HG02798 (cell line): Measurements from ENCODE around the gene FGF2.
A peak's percentile ranks its signal among the peaks of the same experiment; 100 is the strongest.

Experiments
- ATAC-seq: cut with Tn5 transposase; IDR thresholded peaks from one replicate; pipeline ENCODE4 v1.9.1; 2021; ENCODE audit warnings: mild to moderate bottlenecking; ENCODE audit not compliant: unreplicated experiment, poor library complexity

Gene FGF2

GRCh38 chr4:122882857-122883735 lies 56.5 kb downstream of the FGF2 start:
- ATAC-seq = no peak

- ATAC-seq = no peak
Observed at GRCh38 chr4:122884499-122884898, 57.9 kb downstream of the FGF2 start.

- ATAC-seq = no peak
Observed at GRCh38 chr4:122889726-122890125, 63.1 kb downstream of the FGF2 start.

DNA sequence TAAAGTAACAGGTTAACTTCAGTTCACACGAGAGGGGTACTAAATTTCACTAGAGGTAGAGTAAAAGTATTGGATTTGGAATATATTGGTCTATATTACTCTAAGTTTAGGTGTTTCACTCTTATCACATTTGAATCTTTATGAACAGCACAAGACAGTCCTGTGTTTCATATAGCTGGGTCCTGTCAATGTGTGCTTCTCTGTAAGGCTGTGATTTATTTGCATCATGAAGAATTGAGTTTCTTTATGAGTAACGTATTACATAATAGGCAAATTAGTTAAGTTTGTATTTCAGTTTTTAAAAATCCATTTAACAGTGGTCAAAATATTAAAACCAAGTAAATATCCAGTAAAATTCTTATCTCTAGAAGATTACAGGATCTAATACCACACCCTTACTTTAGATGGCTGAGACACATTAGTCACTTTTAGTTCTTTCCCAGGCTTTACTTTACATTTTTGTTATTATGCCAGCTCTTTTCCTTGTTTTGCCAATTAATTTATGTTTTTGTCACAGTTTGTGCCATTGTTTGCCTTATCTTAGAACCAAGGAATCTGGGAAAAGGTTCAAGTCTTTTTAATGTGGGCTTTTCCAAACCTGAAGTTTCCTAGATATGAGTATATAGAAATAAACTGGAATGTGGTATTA lies 63.6 kb downstream of the FGF2 start:
- ATAC-seq = no peak

DNA sequence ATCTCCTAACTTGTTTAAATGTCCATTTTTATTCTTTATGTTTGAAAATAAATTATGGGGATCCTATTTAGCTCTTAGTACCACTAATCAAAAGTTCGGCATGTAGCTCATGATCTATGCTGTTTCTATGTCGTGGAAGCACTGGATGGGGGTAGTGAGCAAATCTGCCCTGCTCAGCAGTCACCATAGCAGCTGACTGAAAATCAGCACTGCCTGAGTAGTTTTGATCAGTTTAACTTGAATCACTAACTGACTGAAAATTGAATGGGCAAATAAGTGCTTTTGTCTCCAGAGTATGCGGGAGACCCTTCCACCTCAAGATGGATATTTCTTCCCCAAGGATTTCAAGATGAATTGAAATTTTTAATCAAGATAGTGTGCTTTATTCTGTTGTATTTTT lies 68.2 kb downstream of the FGF2 start:
- no peak for ATAC-seq

- no peak for ATAC-seq
Observed at GRCh38 chr4:122895336-122895995, 68.8 kb downstream of the FGF2 start.

DNA sequence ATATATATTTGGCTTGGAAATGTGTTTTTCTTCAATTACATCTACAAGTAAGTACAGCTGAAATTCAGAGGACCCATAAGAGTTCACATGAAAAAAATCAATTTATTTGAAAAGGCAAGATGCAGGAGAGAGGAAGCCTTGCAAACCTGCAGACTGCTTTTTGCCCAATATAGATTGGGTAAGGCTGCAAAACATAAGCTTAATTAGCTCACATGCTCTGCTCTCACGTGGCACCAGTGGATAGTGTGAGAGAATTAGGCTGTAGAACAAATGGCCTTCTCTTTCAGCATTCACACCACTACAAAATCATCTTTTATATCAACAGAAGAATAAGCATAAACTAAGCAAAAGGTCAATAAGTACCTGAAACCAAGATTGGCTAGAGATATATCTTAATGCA lies 69.6 kb downstream of the FGF2 start:
- no peak for ATAC-seq

DNA sequence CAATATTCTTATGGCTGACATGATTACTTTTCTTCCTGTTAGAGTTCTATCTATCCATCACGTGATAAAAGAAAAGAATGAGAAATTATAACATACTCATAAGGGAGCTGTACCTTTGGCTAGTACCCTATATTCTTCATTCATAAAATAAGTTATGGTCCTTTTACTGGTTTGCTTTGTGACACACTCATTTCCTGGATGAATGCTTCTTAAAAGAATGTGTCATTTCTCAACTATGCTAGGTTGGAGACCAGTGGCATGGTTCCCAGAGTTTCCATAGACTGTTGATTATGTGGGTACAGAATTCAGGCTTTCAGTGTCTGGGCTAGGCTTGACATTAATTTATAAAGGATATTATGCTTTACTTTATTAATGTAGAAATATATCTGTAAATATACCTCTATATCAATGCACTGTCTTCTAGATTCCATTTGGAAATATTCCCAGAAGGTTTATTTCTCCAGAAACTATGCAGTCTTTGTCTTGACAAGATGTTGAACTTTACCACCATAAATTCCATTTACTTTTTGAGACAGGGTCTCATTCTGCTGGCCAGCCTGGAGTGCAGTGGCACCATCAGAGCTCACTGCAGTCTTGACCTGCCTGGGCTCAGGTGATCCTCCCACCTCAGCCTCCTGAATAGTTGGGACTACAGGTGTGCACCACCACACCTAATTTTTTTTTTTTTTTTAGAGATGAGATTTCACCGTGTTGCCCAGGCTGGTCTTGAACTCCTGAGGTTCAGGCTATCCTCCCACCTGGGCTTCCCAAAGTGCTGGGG lies 71.9 kb downstream of the FGF2 start:
- ATAC-seq = no peak

GRCh38 chr4:122899682-122900081 lies 73.1 kb downstream of the FGF2 start:
- no peak for ATAC-seq

- ATAC-seq = no peak
Observed at GRCh38 chr4:122900314-122900713, 73.7 kb downstream of the FGF2 start.

DNA sequence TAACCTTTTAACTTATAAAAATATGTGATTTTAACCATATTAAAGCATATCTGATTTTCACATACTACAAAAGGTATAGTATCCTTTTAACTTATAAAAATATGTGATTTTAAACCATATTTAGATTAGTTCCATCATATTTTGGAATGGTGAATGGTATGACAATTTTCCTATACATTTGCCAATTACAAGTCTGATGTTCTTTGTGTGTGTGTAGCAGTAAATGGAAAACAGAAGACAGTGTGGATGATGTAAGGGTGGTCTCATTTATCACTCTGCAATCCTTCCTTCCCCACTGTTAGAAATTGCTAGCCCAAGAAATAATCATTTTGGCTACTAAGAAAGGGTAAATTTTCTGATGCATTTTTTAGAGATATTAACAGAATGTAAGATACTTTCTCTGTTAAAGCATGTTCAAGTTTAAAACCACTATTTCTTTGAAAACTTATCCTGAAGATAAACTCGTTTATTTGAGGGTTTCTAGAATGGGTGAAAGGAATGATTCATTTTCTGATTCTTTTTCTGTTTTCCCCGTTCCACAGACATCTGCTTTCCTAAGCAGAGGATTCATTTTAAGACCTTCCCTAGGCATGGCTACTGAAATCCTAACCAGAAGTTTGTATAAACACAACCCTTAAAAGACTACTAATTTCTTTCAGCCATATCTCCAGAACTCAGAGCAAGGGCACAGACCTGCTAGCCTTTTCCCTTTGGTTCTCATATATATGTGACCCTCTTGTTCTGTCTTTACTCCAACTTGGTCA lies 74.8 kb downstream of the FGF2 start:
- no peak for ATAC-seq

DNA sequence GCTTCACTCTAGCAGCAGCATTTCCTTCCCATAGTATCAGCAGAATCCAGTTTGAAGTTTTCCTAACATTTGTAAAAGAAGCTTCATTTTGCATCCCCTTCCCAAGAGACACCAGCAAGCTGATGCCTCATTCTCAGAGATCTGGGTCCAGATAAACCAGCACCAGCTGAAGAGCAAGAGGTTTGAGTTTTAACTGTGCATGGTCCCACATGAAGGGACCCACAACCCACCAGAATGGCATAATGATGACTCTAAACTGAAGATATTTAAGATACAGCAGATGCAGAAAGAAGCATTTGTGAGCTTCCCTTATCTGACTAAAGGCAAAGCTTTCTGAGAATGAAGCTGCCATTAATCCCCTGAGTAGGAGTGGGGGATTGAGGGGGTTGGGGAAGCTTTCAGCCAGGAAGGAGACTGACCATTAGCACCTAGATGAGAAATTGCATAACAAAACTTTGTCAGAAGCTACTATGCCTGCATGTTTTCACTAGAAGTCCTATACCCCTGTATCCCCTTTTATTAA lies 77.2 kb downstream of the FGF2 start:
- no peak for ATAC-seq

GRCh38 chr4:122906859-122907305 lies 80.3 kb downstream of the FGF2 start:
- ATAC-seq = no peak

GRCh38 chr4:122908223-122908622 lies 81.6 kb downstream of the FGF2 start:
- ATAC-seq = no peak

DNA sequence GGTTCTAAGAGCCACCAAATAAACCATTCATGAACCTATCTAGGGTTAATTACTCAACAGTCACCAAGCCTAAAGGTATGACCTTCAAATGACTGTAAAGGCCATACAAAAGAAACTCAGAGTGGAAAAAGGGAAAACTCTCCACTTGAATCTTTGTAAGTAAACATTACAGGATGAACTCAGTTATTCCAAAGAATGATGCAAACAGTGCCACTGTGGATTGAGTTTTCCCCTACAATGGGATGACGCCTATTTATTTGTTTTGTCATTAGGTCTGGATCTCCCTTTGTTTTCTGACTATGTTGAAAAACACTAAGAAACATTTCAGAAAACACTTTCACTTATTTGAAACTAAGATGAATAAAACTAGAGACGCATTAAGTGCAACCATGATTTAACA lies 83.1 kb downstream of the FGF2 start:
- ATAC-seq = no peak

GRCh38 chr4:122911588-122911987 lies 85.0 kb downstream of the FGF2 start:
- no peak for ATAC-seq

DNA sequence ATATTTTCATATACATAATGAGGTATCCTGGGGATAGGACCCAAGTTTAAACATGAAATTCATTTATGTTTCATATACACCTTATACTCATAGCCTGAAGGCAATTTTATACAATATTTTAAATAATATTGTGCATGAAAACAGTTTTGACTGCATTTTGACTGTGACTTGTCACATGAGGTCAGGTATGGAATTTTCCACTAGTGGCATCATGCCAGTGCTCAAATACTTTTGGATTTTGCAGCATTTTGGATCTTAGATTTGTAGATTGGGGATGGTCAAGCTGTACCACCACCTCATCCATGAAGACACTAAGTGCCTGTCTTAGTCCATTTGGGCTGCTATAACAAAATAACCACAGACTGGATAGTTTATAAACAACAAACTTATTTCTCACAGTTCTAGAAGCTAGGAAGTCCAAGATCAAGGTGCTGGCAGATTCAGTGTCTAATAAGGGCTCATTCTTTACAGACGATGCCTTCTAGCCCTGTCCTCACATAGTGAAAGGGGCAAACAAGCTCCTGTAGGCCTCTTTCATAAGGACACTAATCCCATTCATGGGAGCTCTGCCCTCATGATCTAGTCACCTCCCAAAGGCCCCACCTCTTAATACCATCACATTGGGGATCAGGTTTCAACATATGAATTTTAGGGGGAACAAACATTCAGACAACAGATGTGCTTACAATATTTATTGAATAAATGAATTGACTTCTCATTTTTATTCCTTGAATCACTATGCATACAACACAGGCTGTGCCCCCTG lies 86.4 kb downstream of the FGF2 start:
- ATAC-seq = no peak

DNA sequence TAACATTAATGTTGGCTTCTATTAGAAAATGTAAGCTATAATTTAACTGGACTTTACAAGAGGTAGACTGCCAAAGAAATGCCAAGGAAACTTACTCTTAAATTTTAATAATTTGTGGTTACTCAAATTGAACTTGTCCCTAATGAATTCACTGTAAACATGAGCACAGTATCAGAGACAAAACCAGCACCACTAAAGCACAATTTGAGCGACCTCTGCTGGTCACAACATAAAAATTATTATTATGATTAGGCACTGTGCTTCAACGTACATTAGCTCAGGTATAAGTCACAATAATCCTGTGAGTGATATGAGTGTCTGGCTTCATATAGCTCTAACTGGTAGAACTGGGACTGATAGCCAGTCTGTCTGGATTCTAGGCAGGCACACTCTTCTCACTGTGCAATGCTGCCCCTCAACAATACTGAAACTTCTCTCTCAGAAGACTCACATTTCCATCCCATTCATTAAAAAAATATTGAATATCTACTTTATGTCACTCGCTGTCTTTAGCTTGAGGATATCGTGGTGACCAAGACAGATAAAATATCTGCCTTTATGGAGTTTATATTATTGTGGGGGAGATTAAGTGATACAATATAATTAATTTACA lies 87.8 kb downstream of the FGF2 start:
- ATAC-seq = peak; percentile 89
